IPS DF 19.7 (cell line): ENCODE measurements around the gene PPIL6.

Experiments
- DNase-seq: peaks from one replicate; pipeline ENCODE4 v3.0.0-alpha.2; 2013; ENCODE audit warnings: low read depth, low spot score

Gene PPIL6

DNA sequence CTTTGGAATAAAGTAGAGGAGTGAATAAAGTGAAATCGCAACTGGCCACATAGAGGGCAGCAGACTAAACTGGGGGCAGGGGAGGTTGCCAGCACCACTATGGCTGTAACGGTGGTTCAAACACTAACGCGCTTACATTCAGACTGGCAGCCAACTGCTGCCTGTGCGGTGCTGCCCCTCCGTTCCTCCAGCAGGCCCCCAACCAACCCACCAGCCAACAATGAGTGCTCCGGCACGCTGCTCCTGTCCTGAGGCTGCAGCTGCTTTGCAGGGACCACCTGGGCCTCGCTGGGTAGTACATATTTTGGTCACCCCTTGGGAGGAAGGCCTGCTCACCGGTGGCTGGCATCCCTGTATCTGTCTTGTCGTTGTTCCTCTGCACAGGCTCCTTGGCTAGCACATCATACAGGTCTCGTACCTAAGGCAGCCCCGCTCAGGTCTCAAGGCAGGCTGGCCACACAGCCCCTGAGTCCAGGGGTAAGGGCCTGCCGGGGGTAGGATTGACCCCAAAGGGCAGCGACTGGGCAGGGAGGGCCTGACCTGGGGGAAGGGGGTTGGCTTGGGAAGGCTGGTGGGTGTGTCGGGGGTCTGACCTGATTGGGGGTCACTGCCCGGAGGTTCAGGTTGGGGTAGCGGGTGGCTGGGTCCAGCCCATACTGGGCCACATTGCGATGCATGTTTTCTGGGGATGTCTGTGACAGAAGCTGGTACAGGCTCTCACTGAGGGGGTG is 8.8 kb upstream of the PPIL6 start:
- no peak for DNase-seq

DNA sequence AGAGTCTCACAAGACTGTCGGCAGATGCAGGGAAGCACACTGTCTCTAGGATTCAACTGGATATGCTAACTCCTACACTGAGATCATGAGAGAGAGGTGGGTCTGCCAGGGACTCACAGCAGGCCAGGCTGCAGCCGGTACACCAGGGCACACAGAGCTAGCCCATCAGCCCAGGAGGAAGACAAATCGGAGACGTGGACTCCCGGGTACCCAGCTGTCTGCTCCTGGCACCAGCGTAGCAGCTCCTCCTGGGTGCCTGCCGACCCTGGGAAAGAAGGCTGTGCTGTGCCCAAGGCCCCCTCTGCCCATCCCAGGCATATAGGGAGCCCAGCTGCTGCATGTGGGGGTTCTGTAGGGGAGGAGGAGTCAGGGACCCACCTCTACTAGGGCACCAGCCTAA is 8.2 kb upstream of the PPIL6 start:
- DNase-seq, result no peak

DNA sequence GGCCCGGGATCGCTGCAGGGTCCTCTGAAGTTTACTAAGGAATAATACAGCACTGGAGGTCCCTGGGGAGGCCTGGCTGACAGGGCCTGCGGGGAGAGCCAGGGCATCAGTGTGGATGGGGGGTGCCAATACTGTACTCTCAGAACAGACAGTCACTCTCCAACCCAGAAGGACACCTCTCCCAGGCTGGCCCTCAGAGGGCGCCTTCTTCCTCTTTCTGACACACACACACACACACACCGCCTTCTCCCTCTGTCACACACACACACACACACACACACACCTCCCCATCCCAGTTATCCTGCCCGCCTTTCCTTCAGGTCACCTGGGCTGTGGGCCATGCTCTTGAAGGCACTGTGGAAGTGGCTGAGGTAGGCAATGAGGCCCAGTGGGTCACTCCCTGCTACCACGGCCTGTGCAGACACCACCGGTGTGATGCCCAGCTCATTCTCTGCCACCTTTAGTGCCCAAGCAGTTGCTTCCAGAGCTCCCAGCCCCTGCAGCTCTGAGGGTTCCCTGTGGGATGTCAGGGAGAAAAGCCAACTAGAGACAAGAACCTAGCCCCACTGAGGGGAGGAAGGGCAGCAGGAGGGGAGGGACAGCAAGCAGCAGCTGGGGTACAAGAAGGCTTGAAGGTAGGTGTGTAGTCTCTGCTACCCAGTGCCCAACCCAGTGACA is 7.6 kb upstream of the PPIL6 start:
- DNase-seq, result no peak

DNA sequence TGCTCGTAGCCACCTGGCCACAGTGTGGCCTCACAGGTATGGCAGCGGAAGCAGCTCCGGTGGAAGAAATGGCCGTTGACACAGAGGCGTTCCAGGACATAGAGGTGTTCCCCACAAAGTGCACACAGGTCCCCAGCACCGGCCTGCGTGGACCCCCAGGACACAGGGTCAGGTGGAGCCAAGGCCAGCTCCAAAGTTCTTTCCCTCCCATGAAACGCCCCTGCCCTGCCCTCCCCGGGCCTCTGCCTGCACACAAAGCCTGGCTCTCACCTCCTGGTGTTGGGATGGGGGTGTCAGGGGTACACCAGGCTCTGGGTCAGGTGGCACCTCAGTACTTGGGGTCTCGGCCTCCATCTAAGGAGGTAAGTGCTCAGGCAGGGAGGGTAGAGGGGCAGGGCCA is 6.7 kb upstream of the PPIL6 start:
- no peak for DNase-seq

DNA sequence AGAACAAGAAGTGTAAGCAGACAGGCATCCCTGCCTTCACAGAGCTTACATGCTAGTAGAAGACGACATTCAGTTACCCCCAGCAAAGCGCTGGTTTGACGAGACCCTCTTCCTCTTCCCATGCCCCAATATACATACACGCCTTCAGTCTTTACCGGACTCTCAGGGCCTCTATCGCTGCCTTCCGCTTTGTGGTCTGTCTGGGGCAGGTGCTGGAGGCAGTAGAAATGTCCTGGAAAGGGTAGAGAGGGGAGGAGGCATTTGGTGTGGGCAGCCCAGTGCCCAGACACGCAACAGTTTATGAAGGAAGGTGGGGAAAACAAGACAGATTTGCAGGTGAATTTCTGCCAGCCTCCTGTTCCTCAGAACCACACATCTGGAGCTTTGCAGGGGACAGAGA is 6.1 kb upstream of the PPIL6 start:
- DNase-seq, result no peak

DNA sequence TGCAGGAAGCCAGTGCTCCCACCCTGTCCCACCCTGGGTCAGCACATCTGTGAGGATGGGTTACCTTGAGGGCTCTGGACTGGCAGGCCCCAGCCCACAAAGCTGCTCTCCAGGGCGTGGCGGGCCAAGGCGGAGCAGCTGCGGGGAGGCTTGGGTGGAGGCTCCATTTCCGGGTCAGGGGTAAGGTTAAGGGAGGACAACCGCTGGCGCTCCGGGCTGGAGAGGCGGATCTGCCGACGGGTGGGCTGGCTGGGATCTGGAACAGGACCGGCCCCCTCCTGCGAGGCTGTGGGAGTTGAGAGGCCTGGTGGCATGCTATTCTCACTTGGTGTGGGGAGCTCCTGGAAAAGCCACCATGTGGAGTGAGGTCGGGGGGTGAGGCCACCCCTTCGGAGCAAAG is 5.6 kb upstream of the PPIL6 start:
- DNase-seq, result no peak

DNA sequence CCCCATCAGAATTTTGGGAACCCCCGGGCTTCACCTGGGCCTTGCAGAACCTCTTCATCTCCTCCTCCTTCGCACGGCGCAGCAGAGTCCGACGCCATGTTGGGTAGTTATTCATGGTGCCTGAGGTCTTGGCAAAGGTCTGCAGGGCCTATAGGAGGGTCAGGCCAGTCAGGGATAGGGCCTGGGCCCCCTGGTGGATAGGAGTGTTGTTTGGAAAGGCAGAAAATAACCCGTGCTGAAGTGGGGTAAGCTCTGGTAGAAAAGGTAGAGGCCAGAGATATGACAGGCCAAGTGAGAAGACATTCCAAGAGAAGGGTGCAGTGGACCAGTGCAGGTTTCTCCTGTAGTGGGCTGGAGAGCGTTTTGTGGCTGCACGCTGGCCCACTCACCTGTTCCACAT is 5.0 kb upstream of the PPIL6 start:
- DNase-seq, result no peak

DNA sequence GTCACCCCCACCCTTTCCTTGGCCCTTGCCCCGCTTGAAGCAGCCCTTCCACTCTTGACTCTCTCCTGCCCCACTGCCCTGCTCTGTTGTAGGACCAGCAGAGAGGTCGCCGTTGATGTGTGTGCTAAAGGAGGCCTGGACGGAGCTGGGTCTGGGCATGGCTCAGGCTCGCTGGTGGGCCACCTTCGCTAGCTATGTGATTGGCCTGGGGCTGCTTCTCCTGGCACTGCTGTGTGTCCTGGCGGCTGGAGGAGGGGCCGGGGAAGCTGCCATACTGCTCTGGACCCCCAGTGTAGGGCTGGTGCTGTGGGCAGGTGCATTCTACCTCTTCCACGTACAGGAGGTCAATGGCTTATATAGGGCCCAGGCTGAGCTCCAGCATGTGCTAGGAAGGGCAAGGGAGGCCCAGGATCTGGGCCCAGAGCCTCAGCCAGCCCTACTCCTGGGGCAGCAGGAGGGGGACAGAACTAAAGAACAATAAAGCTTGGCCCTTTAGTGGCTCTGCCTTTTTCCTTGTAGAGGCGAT is 3.1 kb upstream of the PPIL6 start:
- DNase-seq, result no peak

DNA sequence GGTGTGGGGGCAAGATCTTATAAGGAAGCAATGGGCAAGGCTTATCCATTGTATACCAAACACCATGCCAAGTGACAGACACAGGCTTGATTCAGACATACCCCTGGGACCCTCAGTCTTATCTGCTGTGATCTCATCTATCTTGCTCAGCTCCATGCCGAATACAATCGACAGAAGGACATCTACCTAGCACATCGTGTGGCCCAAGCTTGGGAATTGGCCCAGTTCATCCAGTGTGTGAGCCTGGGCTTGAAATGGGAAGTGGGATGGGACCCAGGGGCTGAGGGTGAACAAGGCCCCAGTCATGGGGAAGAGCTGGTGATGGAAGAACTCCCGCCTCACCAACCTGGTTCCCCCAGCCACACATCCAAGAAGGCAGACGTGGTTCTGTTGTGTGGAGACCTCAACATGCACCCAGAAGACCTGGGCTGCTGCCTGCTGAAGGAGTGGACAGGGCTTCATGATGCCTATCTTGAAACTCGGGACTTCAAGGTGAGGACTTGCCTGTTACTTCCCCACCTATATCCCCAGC is 2.0 kb upstream of the PPIL6 start:
- no peak for DNase-seq

DNA sequence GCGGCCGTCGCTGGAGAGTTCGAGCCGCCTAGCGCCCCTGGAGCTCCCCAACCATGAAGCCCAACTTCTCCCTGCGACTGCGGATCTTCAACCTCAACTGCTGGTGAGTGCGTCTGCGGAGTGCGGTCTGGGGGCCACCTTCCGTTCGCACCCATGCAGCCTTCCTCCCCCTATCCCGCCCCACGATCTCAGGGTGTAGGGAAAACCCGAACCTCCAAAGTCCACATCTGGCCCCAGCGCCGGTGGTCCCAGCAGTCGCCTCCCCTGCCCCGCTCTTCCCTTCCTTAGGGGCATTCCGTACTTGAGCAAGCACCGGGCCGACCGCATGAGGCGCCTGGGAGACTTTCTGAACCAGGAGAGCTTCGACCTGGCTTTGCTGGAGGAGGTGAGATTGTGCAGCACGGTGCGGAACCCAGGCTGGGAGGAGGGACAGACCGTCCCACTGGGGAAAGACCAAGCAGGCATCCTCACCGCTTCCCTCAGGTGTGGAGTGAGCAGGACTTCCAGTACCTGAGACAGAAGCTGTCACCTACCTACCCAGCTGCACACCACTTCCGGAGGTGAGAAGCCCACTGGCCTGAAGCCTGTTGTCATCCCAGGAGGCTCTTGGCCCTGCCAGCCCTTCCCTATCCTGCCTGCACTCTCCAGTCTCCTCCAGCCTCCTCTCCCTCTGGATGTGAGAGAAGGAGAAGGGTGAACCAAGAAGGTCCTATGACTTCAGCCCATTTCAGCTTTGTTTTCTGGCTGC is 815 bp upstream of the PPIL6 start:
- DNase-seq, result no peak

DNA sequence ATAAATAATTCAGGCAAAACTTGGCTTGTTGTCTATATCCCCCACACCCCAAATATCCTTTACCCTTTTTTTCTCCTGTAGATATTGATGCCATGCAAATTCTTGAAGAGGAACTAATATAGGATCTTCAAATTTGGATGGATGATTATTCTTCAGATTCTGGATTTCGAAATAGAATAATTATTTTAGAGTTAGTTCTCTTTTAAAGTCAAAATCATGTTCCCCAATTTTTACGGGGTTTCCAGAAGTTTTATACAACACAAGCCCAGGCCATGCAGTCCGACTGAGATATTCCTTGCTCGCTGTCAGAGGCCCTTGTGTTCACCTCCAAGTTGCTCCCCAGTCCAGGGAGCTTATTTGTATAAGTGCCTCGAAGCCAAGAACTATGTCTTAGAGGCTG is 4.4 kb downstream of the PPIL6 start:
- no peak for DNase-seq

DNA sequence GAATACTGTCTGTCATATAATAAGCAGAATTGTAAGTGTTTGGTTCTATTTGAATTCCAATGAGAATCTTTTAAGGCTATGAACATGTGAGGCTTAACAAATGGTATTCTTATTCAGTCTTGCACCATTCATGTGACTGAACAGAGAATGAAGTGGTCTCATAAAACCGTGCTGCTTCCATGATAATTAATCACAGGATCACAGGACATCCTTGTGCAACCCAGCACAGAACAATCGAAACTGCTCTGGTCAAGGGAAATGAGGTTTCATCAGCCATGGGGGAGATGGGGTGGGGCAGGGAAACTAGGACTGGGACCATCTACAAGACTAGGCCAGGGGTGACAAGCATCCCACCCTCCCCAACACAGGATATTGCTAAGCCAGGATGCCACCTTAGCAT is 6.0 kb downstream of the PPIL6 start:
- no peak for DNase-seq

DNA sequence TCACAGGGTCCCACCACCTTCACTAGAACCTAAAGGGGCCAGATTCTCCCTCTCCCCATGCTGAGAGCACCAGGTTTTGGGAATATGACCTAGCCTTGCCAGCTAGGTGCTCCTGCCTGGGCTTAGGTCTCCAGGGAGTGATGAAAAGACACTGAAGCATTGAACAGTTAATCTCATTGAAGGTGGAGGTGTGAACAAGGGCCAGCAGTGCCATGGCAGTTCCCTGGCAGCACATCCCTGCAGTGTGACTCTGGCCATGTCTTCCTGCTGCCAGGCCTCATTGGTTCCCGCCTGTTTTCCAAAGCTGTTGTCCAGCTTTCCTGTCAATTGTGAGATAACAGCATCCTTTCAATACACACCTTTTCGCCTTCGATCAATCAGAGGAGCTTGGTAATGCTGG is 10.9 kb downstream of the PPIL6 start:
- DNase-seq, result no peak

DNA sequence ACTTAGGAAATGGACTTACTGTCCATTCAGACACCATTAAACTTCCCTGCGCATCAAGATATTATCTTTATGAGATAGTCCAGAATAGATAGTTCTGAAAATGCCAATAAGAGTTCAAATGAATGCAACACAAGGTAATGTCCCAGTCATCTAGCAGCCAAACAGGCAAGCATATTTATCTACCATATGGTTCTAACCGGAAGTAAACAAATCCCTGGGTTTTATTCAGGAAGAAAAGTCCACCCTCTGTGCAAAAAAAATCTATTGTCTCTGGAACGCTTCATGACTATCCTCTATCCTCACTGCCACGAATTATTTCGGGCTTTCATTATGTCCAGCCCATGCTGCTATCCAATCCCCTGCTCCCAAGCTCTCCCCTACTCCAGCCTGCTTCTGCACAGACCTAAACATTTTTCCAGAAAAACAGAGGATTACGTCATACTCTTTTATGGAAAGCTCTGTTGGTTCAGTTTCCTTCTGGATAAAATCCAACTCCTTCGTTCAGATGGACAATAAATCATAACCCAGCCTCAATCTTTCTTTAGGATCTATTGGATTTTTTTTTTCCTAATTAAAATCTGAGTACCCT is 11.4 kb downstream of the PPIL6 start:
- DNase-seq, result no peak

DNA sequence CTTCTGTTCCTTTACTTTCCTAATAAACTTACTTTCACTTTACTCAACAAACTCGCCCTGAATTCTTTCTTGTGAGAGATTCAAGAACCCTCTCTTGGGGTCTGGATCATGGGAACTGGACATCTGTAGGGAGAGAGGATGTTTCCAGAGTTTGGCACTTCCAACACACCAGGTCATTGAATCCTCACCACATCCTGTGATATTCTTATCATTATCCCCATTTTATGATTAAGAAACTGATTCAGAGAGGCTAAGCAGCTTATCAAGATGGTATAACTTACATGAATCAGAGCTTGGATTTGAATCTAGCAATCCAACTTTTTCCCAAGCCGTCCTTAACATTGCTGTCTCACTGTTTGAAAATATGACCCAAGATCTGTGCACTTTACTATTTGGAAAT is 15.5 kb downstream of the PPIL6 start:
- no peak for DNase-seq

DNA sequence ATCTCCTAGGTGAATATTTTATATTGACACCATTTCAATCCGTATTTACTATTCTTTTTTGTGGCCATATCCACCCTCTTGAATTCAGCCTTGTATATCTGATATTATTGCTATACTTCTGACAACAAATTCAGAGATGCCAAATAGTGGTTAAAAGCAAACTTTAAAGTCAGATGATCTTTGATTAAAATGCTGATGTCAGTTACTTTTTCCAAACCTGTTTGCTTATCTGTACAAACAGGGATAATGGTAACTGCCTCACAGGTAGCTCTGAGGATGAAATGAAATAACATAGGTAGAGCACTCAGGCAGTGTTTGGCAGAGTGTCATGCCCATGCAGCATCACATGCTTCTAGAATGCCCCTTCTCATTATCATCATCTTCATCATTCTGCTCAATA is 19.2 kb downstream of the PPIL6 start:
- no peak for DNase-seq

DNA sequence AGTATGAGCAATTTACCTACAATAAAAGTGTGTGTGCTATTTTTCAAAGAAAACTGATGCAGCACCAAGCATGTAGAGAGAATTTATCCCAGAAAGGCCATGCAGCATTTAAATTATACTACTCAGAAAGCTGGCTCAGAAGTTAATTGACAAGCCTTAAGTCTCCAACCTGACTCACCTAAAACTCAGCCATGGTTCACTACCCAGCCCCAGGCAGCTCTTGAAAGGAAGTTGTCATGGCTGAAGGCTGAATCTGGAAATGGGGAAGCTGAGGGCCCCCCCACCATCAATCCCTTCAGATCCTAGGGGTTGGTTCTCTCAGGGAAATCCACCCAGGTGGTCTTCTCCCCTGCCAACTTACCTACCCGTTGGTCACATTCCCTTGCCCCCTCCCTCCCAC is 19.7 kb downstream of the PPIL6 start:
- no peak for DNase-seq

DNA sequence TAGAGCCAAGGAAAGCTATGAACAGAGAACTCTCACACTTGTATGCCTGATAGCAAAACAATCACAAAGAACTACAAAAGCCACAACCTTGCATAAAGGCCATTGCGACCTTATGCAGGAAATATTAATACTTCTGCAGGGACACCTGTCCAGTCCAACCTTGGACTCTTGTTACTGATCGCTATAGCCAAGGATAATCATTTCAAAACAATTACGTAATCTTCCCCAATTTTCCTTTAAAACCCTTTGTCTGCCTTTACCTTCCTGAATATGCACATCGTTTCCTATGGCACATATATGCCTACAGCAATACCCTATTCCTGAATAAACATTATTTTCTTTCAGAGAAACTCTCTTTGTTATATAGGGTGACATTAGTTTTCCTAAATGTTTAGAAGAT is 22.8 kb downstream of the PPIL6 start:
- DNase-seq, result no peak

DNA sequence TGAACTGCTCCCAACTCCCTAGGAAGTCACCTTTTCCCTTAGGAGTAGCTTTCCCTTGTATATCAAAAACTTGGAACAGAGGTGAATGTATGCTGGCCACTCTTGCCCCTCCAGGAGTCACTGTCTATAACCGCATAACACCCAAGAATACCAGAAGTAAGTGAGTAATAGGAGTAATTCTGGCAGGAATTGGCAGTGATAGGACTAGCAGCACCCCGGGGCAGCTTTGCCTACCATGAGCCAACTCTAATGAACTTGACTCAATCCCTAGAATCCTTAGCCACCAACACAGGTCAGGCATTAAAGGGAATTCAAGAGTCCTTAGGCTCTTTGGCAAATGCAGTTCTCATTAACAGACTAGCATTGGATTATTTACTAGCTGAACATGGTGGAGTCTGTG is 29.4 kb downstream of the PPIL6 start:
- no peak for DNase-seq

DNA sequence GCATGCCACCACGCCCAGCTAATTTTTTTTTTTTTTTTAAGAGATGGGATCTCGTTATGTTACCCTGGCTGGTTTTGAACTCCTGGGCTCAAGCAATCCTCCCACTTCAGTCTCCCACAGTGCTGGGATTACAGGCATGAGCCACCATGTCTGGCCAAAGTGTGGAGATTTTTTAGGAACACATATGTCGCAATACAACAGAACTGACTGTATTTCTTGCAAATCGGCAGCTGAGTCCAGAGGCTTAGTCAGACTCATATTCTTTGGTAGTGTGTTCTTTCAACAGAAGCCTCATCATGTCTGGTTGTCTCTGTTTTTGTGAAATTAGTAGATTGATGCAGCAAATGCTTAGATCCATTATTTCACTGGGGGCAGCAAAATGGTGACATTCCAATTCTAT is 34.2 kb downstream of the PPIL6 start:
- DNase-seq, result no peak

DNA sequence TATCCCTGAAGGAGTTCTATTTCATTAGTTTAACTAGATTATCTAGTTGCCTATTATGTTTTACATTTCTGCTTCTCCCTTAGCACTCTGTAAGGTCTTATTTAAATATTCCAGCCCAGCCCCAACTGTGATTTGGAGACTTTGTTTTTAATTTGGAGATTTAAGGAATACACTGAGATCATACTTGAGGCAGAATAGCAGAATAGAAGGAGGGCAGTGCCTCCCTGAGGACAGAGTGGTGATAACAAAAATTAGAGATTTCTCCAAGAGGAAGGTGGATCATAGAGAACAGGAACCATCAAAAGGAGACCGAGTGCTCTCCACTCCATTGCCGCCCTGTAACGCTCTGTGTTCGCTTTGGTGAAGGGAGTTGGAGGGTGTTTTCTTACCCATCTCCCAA is 43.4 kb downstream of the PPIL6 start:
- no peak for DNase-seq

DNA sequence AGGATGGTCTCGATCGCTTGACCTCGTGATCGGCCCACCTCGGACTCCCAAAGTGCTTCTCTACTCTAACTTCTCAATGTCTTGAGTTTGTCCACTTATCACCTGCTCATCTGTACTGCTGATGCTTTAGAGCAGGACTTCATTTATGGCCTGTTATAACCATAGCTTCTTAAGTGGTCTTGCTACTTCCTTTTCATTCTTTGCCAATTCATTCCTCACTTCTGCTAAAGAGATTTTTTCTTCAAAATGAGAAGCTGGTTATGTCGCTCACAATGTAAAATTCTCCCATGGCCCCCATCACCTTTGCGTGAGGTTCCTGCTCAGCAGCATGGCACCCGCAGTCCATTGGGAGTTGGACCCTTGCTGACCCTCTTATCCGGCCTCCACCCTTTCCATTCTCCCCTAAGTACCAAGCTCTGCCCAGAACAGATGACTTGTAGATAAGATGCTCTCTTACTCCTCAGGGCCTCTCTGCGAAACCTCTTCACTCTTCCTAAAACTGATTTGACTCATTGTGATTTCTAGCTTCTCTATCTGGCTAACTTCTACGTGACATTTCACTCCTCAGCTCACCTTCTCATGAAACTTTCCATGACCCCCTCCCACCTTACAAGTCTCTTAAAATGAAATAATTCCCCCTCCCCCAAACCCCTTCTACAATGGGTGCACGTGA is 44.2 kb downstream of the PPIL6 start:
- no peak for DNase-seq
